ENCODE measurements around the gene NFATC1. TPM values are rescaled to one million over a fixed set of nuclear protein-coding genes. Genes with fewer than 3 reads are reported as not detected.

NFATC1 gene
- total RNA-seq, 2 donors from 2014 or later: 89.4 to 94.8 TPM

DNA sequence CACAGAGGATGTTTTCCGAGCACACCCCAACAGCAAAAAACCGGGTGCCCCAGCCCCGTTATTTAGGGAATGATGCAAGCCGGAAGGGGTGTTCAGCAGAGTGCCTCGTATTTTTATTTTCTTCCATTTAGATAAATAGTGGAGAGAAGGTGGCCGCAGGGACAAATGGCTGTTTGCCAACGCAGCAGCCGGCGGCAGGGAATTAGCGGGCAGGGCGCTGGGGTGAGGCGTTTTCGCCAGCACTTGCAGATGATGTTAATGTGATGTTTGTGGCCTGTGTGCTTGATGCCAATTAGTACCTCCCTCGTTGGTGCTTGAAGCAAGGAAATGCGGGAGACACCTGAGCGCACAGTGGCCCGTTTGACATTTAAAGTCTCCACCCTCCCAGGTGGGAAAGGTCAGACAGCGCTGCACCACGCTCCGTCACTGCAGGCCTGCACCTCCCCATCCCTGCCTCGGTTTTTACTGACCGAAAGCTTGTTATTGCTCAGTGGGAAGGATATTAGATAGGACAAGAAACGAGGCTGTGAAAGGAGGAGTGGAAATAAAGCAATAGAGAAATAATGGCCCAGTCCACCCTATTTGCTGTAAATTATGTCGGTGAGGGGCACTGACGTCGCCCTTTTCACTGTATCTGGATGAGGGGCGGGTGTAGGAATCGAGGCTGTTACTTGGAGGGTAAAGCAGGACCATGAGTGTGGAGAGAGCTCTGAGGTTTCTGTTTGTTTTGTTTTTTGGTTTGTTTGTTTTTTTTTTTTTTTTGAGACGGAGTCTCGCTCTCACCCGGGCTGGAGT is 39.1 kb downstream of the NFATC1 start:
- Mint-ChIP-seq H3K36me3 (peaks cover 0 to 5% of the 10 kb centered on the region in 2 donors), H3K27ac (peak overlapping the region; percentile 16 to 70), H3K9me3 (no peaks in the 10 kb centered on the region)
- no peak for ATAC-seq
- DNase-seq (ENCODE audit: low spot score in 2 of 2): no peak

GRCh38 chr18:79436556-79437275 is 41.0 kb downstream of the NFATC1 start:
- H3K27ac Mint-ChIP-seq: no peak overlapping the region

DNA sequence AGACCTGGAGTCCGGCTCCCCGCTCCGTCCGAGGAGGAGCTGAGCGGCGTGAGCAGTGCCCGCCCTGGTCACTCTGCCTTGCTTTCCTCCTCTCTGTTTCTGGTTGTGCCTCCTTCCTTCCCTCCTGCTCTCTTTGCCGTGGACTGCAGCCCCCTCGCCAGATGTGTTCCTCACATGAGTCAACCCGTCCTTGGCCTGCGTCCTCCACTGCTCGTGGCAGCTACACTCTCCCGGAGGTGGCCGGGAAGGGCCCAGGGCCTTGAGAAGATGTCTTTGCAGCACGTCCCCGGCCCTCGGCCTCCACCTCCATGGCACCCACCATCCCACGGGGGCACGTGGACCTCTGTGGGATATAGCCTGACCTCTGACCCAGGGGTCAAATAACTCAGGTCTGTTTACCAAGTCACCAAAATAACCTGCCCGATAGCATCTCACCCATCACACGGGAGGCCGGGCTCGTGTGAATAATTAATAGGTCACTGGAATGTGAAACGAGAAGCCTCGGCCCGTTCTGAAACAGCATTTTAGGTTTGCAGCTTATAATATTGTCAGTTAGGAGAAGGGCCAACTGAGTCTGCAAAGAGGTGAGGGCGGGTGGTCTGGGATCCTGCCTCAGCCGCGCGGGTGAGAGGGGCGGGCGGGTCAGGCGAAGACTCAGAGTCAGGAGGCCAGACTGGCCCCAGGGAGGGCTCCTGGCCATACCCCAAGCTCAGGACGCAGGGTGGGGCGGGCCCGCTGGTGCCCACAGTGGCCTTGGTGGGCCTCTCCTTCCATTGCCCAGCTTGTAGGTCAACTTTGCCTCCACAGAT is 42.6 kb downstream of the NFATC1 start:
- H3K9me3 Mint-ChIP-seq: no peaks in the 10 kb centered on the region
- peaks cover 0 to 5% of the 10 kb centered on the region in 2 donors for H3K36me3 Mint-ChIP-seq
- H3K27ac Mint-ChIP-seq: peak overlapping the region; percentile 28 to 36
- DNase-seq (ENCODE audit: low spot score in 2 of 2) (no peak), ATAC-seq (no peak)

More at GRCh38 chr18:79436556-79437275, 41.0 kb downstream of the NFATC1 start:
- Mint-ChIP-seq H3K36me3 (peaks cover 0 to 5% of the 10 kb centered on the region in 2 donors), H3K9me3 (no peaks in the 10 kb centered on the region)
- ATAC-seq (no peak), DNase-seq (ENCODE audit: low spot score in 2 of 2) (no peak)

DNA sequence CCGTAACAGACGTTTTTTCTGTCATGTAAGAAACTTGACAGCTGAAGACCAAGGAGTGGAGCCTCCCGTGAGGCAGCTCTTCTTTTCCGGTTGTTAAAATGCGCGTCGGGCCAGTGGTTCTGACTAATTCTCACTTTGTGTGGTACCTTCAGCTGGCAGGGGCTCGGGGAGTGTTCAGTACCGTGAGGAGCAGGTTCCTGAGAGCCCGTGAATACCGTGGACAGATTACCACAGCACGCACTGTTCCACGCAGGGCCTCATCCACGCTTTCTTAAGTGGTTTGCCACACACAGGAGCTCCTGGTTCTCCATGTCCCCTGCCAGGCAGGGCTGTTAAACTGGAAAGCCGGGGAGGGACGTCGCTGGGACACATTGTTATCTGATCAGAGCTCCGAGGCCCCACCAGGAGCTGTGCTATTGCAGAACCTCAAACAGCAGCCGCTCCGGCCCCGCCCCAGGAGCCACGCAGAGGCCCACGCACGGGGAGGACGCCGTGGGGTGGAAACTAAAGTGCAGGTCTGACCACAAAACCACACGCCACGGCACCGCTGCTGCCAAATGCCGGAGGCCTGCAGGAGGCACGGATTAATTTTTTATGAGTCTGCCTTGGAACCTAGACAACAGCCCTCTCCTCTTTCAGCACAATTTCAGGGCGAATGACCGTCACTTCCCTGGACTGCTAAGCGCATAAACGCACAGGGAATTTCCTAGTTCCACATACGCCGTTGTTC is 43.3 kb downstream of the NFATC1 start:
- peaks cover 0 to 5% of the 10 kb centered on the region in 2 donors for H3K36me3 Mint-ChIP-seq
- peak overlapping the region; percentile 28 to 68 for H3K27ac Mint-ChIP-seq
- no peaks in the 10 kb centered on the region for H3K9me3 Mint-ChIP-seq
- ATAC-seq: peak in 1 of 2 donors; percentile 40
- DNase-seq (ENCODE audit: low spot score in 2 of 2): peak in 1 of 2 donors; percentile 12

- no peaks in the 10 kb centered on the region for H3K9me3 Mint-ChIP-seq
- no peak for DNase-seq (ENCODE audit: low spot score in 2 of 2)
- peak overlapping the region; percentile 28 to 84 for H3K27ac Mint-ChIP-seq
- H3K36me3 Mint-ChIP-seq: peaks cover 0 to 5% of the 10 kb centered on the region in 2 donors
- ATAC-seq: no peak
Observed at GRCh38 chr18:79439628-79440023, 43.9 kb downstream of the NFATC1 start.

- no peaks in the 10 kb centered on the region for H3K9me3 Mint-ChIP-seq
- H3K27ac Mint-ChIP-seq: peak overlapping the region; percentile 47 to 55
- DNase-seq (ENCODE audit: low spot score in 2 of 2) (no peak), ATAC-seq (no peak)
- H3K36me3 Mint-ChIP-seq: peaks cover 0 to 3% of the 10 kb centered on the region in 2 donors
Observed at GRCh38 chr18:79440316-79441110, 44.8 kb downstream of the NFATC1 start.

- peak overlapping the region in 1 of 2 donors; percentile 47 for H3K27ac Mint-ChIP-seq
- ATAC-seq (no peak), DNase-seq (ENCODE audit: low spot score in 2 of 2) (no peak)
- H3K36me3 Mint-ChIP-seq: no peaks in the 10 kb centered on the region
- no peaks in the 10 kb centered on the region for H3K9me3 Mint-ChIP-seq
Observed at GRCh38 chr18:79441420-79441819, 45.7 kb downstream of the NFATC1 start.

DNA sequence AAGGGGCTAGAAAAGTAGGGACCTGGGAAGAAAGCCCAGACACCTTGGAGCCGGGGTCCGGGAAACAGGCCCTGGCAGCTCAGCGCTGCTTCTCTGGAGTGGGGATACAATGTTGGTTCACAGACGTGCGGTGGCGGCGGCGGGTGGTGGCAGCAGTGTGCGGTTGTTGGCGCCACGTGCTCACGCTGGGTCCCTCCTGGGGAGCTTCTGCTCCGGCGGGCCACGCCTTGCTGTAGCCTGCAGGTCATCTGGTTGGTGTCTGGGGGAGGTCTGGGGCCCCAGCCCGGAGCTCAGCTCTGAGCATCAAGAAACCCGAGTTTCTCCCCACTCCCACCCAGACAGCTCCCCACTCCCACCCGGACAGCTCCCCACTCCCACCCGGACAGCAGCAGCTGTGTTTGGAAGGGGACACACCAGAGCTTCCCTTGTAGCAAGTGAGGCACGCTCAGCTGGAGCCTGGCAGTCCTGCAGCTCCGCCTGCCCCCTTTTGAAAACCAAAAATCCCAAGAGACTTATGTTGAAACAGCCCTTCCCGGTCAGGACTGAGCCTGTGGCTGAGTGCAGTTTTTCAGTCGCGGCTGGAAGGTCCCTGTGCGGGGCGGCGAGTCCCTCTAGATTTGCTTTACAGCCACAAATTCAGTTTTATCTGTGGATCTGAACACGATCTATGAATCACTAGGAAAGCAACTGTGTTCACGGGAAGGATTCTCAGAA is 46.9 kb downstream of the NFATC1 start:
- H3K9me3 Mint-ChIP-seq: no peaks in the 10 kb centered on the region
- H3K27ac Mint-ChIP-seq: peak overlapping the region in 1 of 2 donors; percentile 69
- DNase-seq (ENCODE audit: low spot score in 2 of 2): no peak
- ATAC-seq: no peak
- H3K36me3 Mint-ChIP-seq: no peaks in the 10 kb centered on the region

- no peak for DNase-seq (ENCODE audit: low spot score in 2 of 2)
- Mint-ChIP-seq H3K27ac (peak overlapping the region; percentile 75 to 79), H3K36me3 (peaks cover 0 to 8% of the 10 kb centered on the region in 2 donors), H3K9me3 (no peaks in the 10 kb centered on the region)
- no peak for ATAC-seq
Observed at GRCh38 chr18:79445221-79445620, 49.5 kb downstream of the NFATC1 start.

DNA sequence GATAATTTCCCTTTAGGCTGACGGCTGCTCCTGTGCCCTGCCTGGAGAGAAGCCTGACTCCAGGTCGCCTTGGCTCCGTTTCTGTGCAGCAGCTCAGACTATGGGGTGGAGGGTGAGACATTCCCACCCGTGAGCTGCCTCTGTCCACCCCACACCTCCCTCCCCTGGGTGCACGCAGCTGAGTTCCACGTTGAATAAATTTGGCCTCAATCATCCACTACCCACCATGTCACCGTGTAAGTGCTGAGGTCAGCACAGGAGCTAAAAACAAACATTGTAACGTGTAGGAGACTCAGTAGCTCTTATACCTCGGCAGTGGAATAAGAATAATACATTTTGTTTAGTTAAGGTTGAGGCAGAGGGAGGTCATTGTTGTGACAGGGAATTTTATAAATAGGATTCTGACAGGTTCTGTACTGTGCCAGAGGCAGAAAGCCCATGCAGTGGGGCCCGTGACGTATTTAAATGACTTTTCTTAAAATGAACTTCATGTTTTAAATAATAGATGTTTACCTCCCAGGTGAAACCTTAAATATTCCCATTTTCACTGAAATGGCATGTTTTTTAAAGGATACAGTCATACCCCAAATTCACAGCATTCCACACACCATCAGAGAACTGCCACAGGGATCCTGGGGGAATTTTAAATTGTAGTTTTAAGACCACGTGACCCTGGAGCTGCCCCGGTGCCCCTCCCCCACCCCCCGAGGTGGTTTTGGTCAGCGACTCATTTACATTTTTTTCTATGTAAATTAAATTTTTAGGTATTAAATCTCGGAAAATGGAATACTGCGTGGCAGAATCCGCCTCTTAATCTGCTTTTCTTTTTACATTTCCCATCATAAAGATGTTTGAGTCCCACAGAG is 50.2 kb downstream of the NFATC1 start:
- peak overlapping the region; percentile 75 to 79 for H3K27ac Mint-ChIP-seq
- peaks cover under 1 to 8% of the 10 kb centered on the region in 2 donors for H3K36me3 Mint-ChIP-seq
- ATAC-seq (no peak), DNase-seq (ENCODE audit: low spot score in 2 of 2) (no peak)
- H3K9me3 Mint-ChIP-seq: no peaks in the 10 kb centered on the region

GRCh38 chr18:79446931-79447330 is 51.2 kb downstream of the NFATC1 start:
- Mint-ChIP-seq H3K9me3 (no peaks in the 10 kb centered on the region), H3K27ac (peak overlapping the region; percentile 29 to 72), H3K36me3 (peaks cover 10 to 16% of the 10 kb centered on the region in 2 donors)
- no peak for ATAC-seq
- DNase-seq (ENCODE audit: low spot score in 2 of 2): no peak

- H3K27ac Mint-ChIP-seq: peak overlapping the region; percentile 17 to 72
- H3K9me3 Mint-ChIP-seq: no peaks in the 10 kb centered on the region
- peaks cover 10 to 16% of the 10 kb centered on the region in 2 donors for H3K36me3 Mint-ChIP-seq
- ATAC-seq (peak; percentile 41 to 42), DNase-seq (ENCODE audit: low spot score in 2 of 2) (no peak)
Observed at GRCh38 chr18:79447703-79448367, 52.1 kb downstream of the NFATC1 start.

- Mint-ChIP-seq H3K27ac (peak overlapping the region in 1 of 2 donors; percentile 72), H3K36me3 (peaks cover 10 to 16% of the 10 kb centered on the region in 2 donors), H3K9me3 (no peaks in the 10 kb centered on the region)
- DNase-seq (ENCODE audit: low spot score in 2 of 2) (no peak), ATAC-seq (no peak)
Observed at GRCh38 chr18:79448621-79449020, 52.9 kb downstream of the NFATC1 start.
